ENCODE measurements around the gene KLK7.

The KLK7 gene

GRCh38 chr19:51022526-51022925 is 38.8 kb upstream of the KLK7 start:
- TF ChIP-seq CTCF (IDR thresholded peaks at IDR 0.05; ENCODE audit: insufficient read depth, low read depth, low read length, missing control alignments) = no peak
- H3K4me3 ChIP-seq (ENCODE audit: low read length) = no peak overlapping the region
- no peak for DNase-seq (ENCODE audit: low read depth)

- peak; percentile 58 for DNase-seq (ENCODE audit: low read depth)
- H3K4me3 ChIP-seq (ENCODE audit: low read length) = no peak overlapping the region
- peak; percentile 76 for TF ChIP-seq CTCF (IDR thresholded peaks at IDR 0.05; ENCODE audit: insufficient read depth, low read depth, low read length, missing control alignments)
Measured at GRCh38 chr19:51020988-51021651, 37.4 kb upstream of the KLK7 start.

GRCh38 chr19:51019544-51019925 is 35.8 kb upstream of the KLK7 start, which contains the start of gene KLK10:
Gene KLK10 (minus strand): TSS chr19:51019709. CDS start chr19:51019130, 579 bp downstream.
- peak within 1 kb of the TSS; percentile 40 for H3K4me3 ChIP-seq (ENCODE audit: low read length)
- TF ChIP-seq CTCF (IDR thresholded peaks at IDR 0.05; ENCODE audit: insufficient read depth, low read depth, low read length, missing control alignments) = no peak
- no peak for DNase-seq (ENCODE audit: low read depth)

- H3K4me3 ChIP-seq (ENCODE audit: low read length) = peak overlapping the region; percentile 40
- TF ChIP-seq CTCF (IDR thresholded peaks at IDR 0.05; ENCODE audit: insufficient read depth, low read depth, low read length, missing control alignments) = no peak
- DNase-seq (ENCODE audit: low read depth) = no peak
Measured at GRCh38 chr19:51018745-51019543, 35.2 kb upstream of the KLK7 start.

- peak overlapping the region; percentile 40 for H3K4me3 ChIP-seq (ENCODE audit: low read length)
- peak; percentile 49 for DNase-seq (ENCODE audit: low read depth)
- TF ChIP-seq CTCF (IDR thresholded peaks at IDR 0.05; ENCODE audit: insufficient read depth, low read depth, low read length, missing control alignments) = peak; percentile 83
Measured at GRCh38 chr19:51016798-51017683, 33.3 kb upstream of the KLK7 start.

GRCh38 chr19:51015691-51016267 is 32.1 kb upstream of the KLK7 start:
- DNase-seq (ENCODE audit: low read depth) = no peak
- no peak for TF ChIP-seq CTCF (IDR thresholded peaks at IDR 0.05; ENCODE audit: insufficient read depth, low read depth, low read length, missing control alignments)
- no peak overlapping the region for H3K4me3 ChIP-seq (ENCODE audit: low read length)
